IMR-90 (cell line): ENCODE measurements around the gene CALHM1. TPM values are rescaled to one million over a fixed set of nuclear protein-coding genes. Genes with fewer than 3 reads are reported as not detected.

ENCODE experiments used
- ATAC-seq: fragments of 200-7000 bp; cut with Tn5 transposase; 2 replicates; pipeline ENCODE4 v1.9.1; 2020; ENCODE audit warnings: low read depth, mild to moderate bottlenecking, moderate library complexity
- BruUV-seq: library from RNA; stranded (reverse); fragments of 400-500 nt; replicated peaks from 2 replicates; lab custom pipeline; 2021; lab: Mats Ljungman, UMichigan
- CTCF ChIA-PET: fragments of 300-600 bp; formaldehyde crosslinking; extraction: SDS; loops from one replicate; lab custom pipeline; 2021; ENCODE audit warnings: antibody characterized with exemption; lab: Yijun Ruan, JAX
- POLR2A ChIA-PET: fragments of 300-600 bp; sonication (Branson Sonifier 250); formaldehyde crosslinking; loops from one replicate; lab custom pipeline; 2022; ENCODE audit warnings: antibody characterized with exemption; ENCODE audit not compliant: unreplicated experiment; lab: Charles Lee
- DNase-seq: peaks from one replicate; pipeline ENCODE4 v3.0.0; 2013
- H2AFZ ChIP-seq: replicated peaks from 2 replicates; pipeline ENCODE3; 2013; ENCODE audit warnings: low read length, mild to moderate bottlenecking; ENCODE audit not compliant: poor library complexity
- H2AK5ac ChIP-seq: 2 replicates; pipeline ENCODE4 v1.6.1; 2013; ENCODE audit warnings: low read depth, low read length, inconsistent platforms
- H2AK9ac ChIP-seq: replicated peaks from 2 replicates; pipeline ENCODE3; 2013; ENCODE audit warnings: mild to moderate bottlenecking, low read depth, low read length, moderate library complexity; ENCODE audit not compliant: poor library complexity
- H2BK120ac ChIP-seq: 2 replicates; pipeline ENCODE4 v1.6.1; 2013; ENCODE audit warnings: low read depth, low read length, inconsistent platforms
- H2BK15ac ChIP-seq: 3 replicates; pipeline ENCODE4 v1.6.1; 2013; ENCODE audit warnings: low read depth, low read length, inconsistent platforms
- H2BK20ac ChIP-seq: 2 replicates; pipeline ENCODE4 v1.6.1; 2013; ENCODE audit warnings: low read depth, mild to moderate bottlenecking, inconsistent platforms, low read length, moderate library complexity
- H2BK5ac ChIP-seq: 2 replicates; pipeline ENCODE4 v1.6.1; 2013; ENCODE audit warnings: mild to moderate bottlenecking, low read depth, low read length, inconsistent platforms; ENCODE audit not compliant: poor library complexity, severe bottlenecking
- H3K14ac ChIP-seq: replicated peaks from 2 replicates; pipeline ENCODE4 v1.6.1; 2013; ENCODE audit warnings: low read depth, low read length, inconsistent platforms
- H3K18ac ChIP-seq: 2 replicates; pipeline ENCODE4 v1.6.1; 2013; ENCODE audit warnings: low read depth, low read length, control low read depth
- H3K23ac ChIP-seq: 2 replicates; pipeline ENCODE4 v1.6.1; 2013; ENCODE audit warnings: low read depth, low read length, inconsistent platforms
- H3K27ac ChIP-seq: 2 replicates; pipeline ENCODE4 v1.5.1; 2013; ENCODE audit warnings: mild to moderate bottlenecking, control low read depth, low read length; ENCODE audit not compliant: insufficient read depth
- H3K27me3 ChIP-seq: 2 replicates; pipeline ENCODE4 v1.6.1; 2013; ENCODE audit warnings: low read length; ENCODE audit not compliant: control insufficient read depth, insufficient read depth
- H3K36me3 ChIP-seq: 2 replicates; pipeline ENCODE4 v1.6.1; 2013; ENCODE audit warnings: low read length, mixed read lengths; ENCODE audit not compliant: control insufficient read depth, insufficient read depth
- H3K4ac ChIP-seq: 2 replicates; pipeline ENCODE4 v1.6.1; 2013; ENCODE audit warnings: low read depth, low read length, inconsistent platforms
- H3K4me1 ChIP-seq: 2 replicates; pipeline ENCODE4 v1.6.1; 2013; ENCODE audit warnings: low read length, mixed read lengths; ENCODE audit not compliant: control insufficient read depth, insufficient read depth
- H3K4me2 ChIP-seq: 2 replicates; pipeline ENCODE4 v1.6.1; 2013; ENCODE audit warnings: low read depth, mild to moderate bottlenecking, control low read depth, low read length, moderate library complexity
- H3K4me3 ChIP-seq: 2 replicates; pipeline ENCODE4 v1.5.1; 2013; ENCODE audit warnings: low read depth, mild to moderate bottlenecking, control low read depth, low read length, moderate library complexity; ENCODE audit not compliant: insufficient read depth
- H3K56ac ChIP-seq: 2 replicates; pipeline ENCODE4 v1.6.1; 2013; ENCODE audit warnings: low read length, inconsistent platforms; ENCODE audit not compliant: insufficient read depth; ENCODE audit errors: extremely low read depth
- H3K79me1 ChIP-seq, 2 experiments: 2 replicates each; pipeline ENCODE4 v1.6.1; 2013; ENCODE audit warnings: low read length in 2 of 2, inconsistent platforms in 1 of 2, low read depth in 1 of 2
- H3K9ac ChIP-seq: 2 replicates; pipeline ENCODE4 v1.6.1; 2013; ENCODE audit warnings: low read depth, low read length, control low read depth
- H3K9me1 ChIP-seq: 2 replicates; pipeline ENCODE4 v1.6.1; 2013; ENCODE audit warnings: low read length, inconsistent platforms; ENCODE audit not compliant: insufficient read depth
- H3K9me3 ChIP-seq: 2 replicates; pipeline ENCODE4 v1.6.1; 2013; ENCODE audit warnings: low read length; ENCODE audit not compliant: control insufficient read depth, insufficient read depth
- H4K20me1 ChIP-seq: 2 replicates; pipeline ENCODE4 v1.6.1; 2013; ENCODE audit warnings: low read length, inconsistent platforms; ENCODE audit not compliant: insufficient read depth
- H4K5ac ChIP-seq: 2 replicates; pipeline ENCODE4 v1.6.1; 2013; ENCODE audit warnings: mild to moderate bottlenecking, low read depth, low read length, control low read depth
- H4K8ac ChIP-seq, 2 experiments: 2 replicates each; pipeline ENCODE4 v1.6.1; 2013; ENCODE audit warnings: low read depth in 2 of 2, low read length in 2 of 2, control low read depth in 1 of 2, inconsistent platforms in 1 of 2
- H4K91ac ChIP-seq: 2 replicates; pipeline ENCODE4 v1.6.1; 2013; ENCODE audit warnings: low read depth, low read length, inconsistent platforms; ENCODE audit not compliant: insufficient read depth
- BHLHE40 ChIP-seq: fragments of 150-350 bp; IDR thresholded peaks from 2 replicates; pipeline ENCODE4 v1.6.1; 2016; ENCODE audit warnings: mild to moderate bottlenecking, low read depth, low read length
- CEBPB ChIP-seq: IDR thresholded peaks from 2 replicates; pipeline ENCODE4 v1.6.1; 2012; ENCODE audit warnings: low read depth, low read length, improper control_type of control experiment
- CHD1 ChIP-seq: IDR thresholded peaks from 2 replicates; pipeline ENCODE4 v1.6.1; 2012; ENCODE audit warnings: low read depth, low read length, improper control_type of control experiment
- CTCF ChIP-seq: conservative IDR thresholded peaks from 2 replicates; pipeline ENCODE4 v1.5.1; 2012; ENCODE audit warnings: mild to moderate bottlenecking, low read depth, low read length, improper control_type of control experiment
- ELK1 ChIP-seq: fragments of 150-350 bp; IDR thresholded peaks from 2 replicates; pipeline ENCODE4 v1.6.1; 2016; ENCODE audit warnings: low read depth, mild to moderate bottlenecking, low read length, moderate library complexity, borderline replicate concordance
- FOS ChIP-seq: fragments of 150-350 bp; IDR thresholded peaks from 2 replicates; pipeline ENCODE4 v1.6.1; 2016; ENCODE audit warnings: low read depth, low read length
- MAFK ChIP-seq: IDR thresholded peaks from 2 replicates; pipeline ENCODE4 v1.6.1; 2012; ENCODE audit warnings: low read depth, low read length, improper control_type of control experiment
- MAZ ChIP-seq: IDR thresholded peaks from 2 replicates; pipeline ENCODE4 v1.6.1; 2012; ENCODE audit warnings: low read depth, mild to moderate bottlenecking, low read length, improper control_type of control experiment, moderate library complexity, borderline replicate concordance
- MXI1 ChIP-seq: IDR thresholded peaks from 2 replicates; pipeline ENCODE4 v1.6.1; 2012; ENCODE audit warnings: low read depth, mild to moderate bottlenecking, low read length, moderate library complexity, borderline replicate concordance
- NFE2L2 ChIP-seq: fragments of 150-350 bp; IDR thresholded peaks from 2 replicates; pipeline ENCODE4 v1.6.1; 2016; ENCODE audit warnings: low read depth, mild to moderate bottlenecking, low read length
- POLR2A ChIP-seq: IDR thresholded peaks from 2 replicates; pipeline ENCODE4 v1.6.1; 2012; ENCODE audit warnings: mild to moderate bottlenecking, low read depth, low read length
- RAD21 ChIP-seq: IDR thresholded peaks from 2 replicates; pipeline ENCODE4 v1.6.1; 2012; ENCODE audit warnings: low read length, improper control_type of control experiment
- RCOR1 ChIP-seq: IDR thresholded peaks from 2 replicates; pipeline ENCODE4 v1.6.1; 2012; ENCODE audit warnings: mild to moderate bottlenecking, low read length, improper control_type of control experiment; ENCODE audit not compliant: insufficient replicate concordance
- RFX5 ChIP-seq: IDR thresholded peaks from 2 replicates; pipeline ENCODE4 v1.8.0; 2012; ENCODE audit warnings: low read depth, mild to moderate bottlenecking, low read length, moderate library complexity
- SMC3 ChIP-seq: fragments of 150-350 bp; IDR thresholded peaks from 2 replicates; pipeline ENCODE4 v1.6.1; 2016; ENCODE audit warnings: low read depth, mild to moderate bottlenecking, antibody characterized with exemption, low read length, moderate library complexity
- USF2 ChIP-seq: fragments of 150-350 bp; IDR thresholded peaks from 2 replicates; pipeline ENCODE4 v1.6.1; 2017; ENCODE audit warnings: mild to moderate bottlenecking, antibody characterized with exemption, low read length, low read depth
- WGBS, 2 experiments: methylation state at CpG; one replicate each; pipeline versions ENCODE4 v1.1.5 to v1.1.7; 2013; ENCODE audit warnings: missing lambda C conversion rate in 2 of 2; ENCODE audit not compliant: insufficient read length in 1 of 2; ENCODE audit errors: extremely low coverage in 2 of 2; 5-methylcytosine and 5-hydroxymethylcytosine counted together
- dilution Hi-C: fragments of 300-500 bp; cut with HindIII; formaldehyde crosslinking; loops from one replicate; pipeline ENCODE4 v1.14.3; 2018; ENCODE audit warnings: low sequenced_read_pairs; ENCODE audit not compliant: unreplicated experiment
- in situ Hi-C: fragments of 300-500 bp; cut with MboI; formaldehyde crosslinking; loops from 3 replicates; pipeline ENCODE4 v1.14.3; 2019; ENCODE audit warnings: low sequenced_read_pairs, inconsistent platforms, mixed read lengths
- intact Hi-C: fragments of 100-400 bp; cut with micrococcal nuclease; formaldehyde crosslinking; loops from 2 replicates; pipeline ENCODE4 v1.10.0; 2022
- polyA plus RNA-seq, 3 experiments: library from polyadenylated mRNA; depleted of rRNA; stranded (reverse); fragments of >200 nt; gene quantifications; 2 replicates each; pipeline ENCODE4 v1.2.3, GENCODE V29; 2012; ENCODE audit warnings: low replicate concordance in 1 of 3
- total RNA-seq: library from RNA; depleted of rRNA; stranded (reverse); fragments of >200 nt; gene quantifications from 2 replicates; pipeline ENCODE4 v1.2.3, GENCODE V29; 2012

The CALHM1 gene
- total and polyA plus RNA-seq, 2 of the 4 experiments (the other 2 are of a cell fraction), result not detected

- in situ Hi-C loops (no loop called here), intact Hi-C loops (loop anchor here (1.0 kb wide), 1 partner anchor 53 kb away; no protein-coding TSS in a partner anchor), dilution Hi-C loops (no loop called here)
- H3K27me3 ChIP-seq, result no peaks in the 10 kb centered on the region
- no peak overlapping the region for H3K4me2 ChIP-seq
- peaks cover 5 to 6% of the 10 kb centered on the region in 2 experiments; a peak in 3 of 4 replicates for H3K79me1 ChIP-seq
- no peak overlapping the region for H4K5ac ChIP-seq
- no peak overlapping the region for H2AK9ac ChIP-seq
- no peak overlapping the region for H2BK20ac ChIP-seq
- no peak overlapping the region for H4K8ac ChIP-seq
- ChIA-PET CTCF (interaction anchor here (0.6 to 1.4 kb wide), 2 partner anchors 49 to 54 kb away, joined by 3 to 4 read pairs; no protein-coding TSS in a partner anchor), POLR2A (no interaction called here)
- no peak overlapping the region for H3K27ac ChIP-seq
- no peak overlapping the region for H2AFZ ChIP-seq
- 92% methylated on average over 2 of the region's 8 CpGs; no CpG with 5 or more reads in 1 of the 2 experiments for WGBS, 2 experiments
- no peak overlapping the region for H3K18ac ChIP-seq
- no peak overlapping the region for H3K56ac ChIP-seq
- H2BK120ac ChIP-seq, result no peak overlapping the region
- DNase-seq (peak; percentile 46), ATAC-seq (peak; percentile 96)
- no peak overlapping the region for H3K4ac ChIP-seq
- no peaks in the 10 kb centered on the region for H3K4me1 ChIP-seq
- H3K14ac ChIP-seq, result no peak overlapping the region
- no peaks in the 10 kb centered on the region for H3K9me1 ChIP-seq
- H3K4me3 ChIP-seq, result no peak overlapping the region
- H3K9me3 ChIP-seq, result no peaks in the 10 kb centered on the region
- H3K23ac ChIP-seq, result no peak overlapping the region
- H2AK5ac ChIP-seq, result no peak overlapping the region
- H2BK15ac ChIP-seq, result no peak overlapping the region
- H3K9ac ChIP-seq, result no peak overlapping the region
- H3K36me3 ChIP-seq, result peaks cover 44% of the 10 kb centered on the region
- BruUV-seq, result no TSS peak
- no peaks in the 10 kb centered on the region for H4K20me1 ChIP-seq
- H2BK5ac ChIP-seq, result no peak overlapping the region
- TF ChIP-seq BHLHE40 (no peak), POLR2A (no peak), MAFK (no peak), MXI1 (no peak), RFX5 (no peak), CTCF (no peak), RCOR1 (no peak), USF2 (no peak), MAZ (no peak), CEBPB (no peak), FOS (no peak), CHD1 (no peak), NFE2L2 (no peak), SMC3 (no peak), ELK1 (no peak), RAD21 (no peak)
- H4K91ac ChIP-seq, result no peak overlapping the region
Measured at GRCh38 chr10:103431902-103432301, 26.8 kb downstream of the CALHM1 start.
